NCI-H1694 treated with DMSO at 0.1 percent for 48 hours (cell line): ENCODE data around the gene RGS3.
"Not testable (repeated sequence)": the region's sequence is repeated elsewhere in the genome, so short reads cannot be mapped to it uniquely, and the experiment has no call there.

Experiments
- DNase-seq: peaks from one replicate; lab custom pipeline; 2025; lab: John Stamatoyannopoulos, UW

RGS3 gene

DNA sequence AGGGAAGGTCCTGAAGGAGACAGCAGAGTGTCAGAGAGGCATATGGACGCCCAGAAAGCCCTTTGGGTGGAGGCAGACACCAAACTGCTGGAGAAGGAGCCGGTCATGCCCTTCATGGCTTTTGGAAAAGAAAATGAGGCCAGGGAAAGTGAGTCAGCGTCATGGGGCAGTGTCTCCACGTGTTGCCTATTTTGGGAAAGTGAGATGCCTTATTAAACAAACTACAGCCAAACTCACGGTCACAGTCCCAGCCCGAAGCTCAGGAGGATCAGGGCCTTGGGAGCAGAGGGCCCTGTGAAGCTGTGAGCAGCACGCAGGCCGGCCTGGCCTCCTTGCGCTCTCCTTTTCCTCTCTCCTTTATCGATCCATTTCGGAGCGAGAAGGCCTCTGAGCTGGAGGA, 25.0 kb downstream of the RGS3 start:
- no peak for DNase-seq

DNA sequence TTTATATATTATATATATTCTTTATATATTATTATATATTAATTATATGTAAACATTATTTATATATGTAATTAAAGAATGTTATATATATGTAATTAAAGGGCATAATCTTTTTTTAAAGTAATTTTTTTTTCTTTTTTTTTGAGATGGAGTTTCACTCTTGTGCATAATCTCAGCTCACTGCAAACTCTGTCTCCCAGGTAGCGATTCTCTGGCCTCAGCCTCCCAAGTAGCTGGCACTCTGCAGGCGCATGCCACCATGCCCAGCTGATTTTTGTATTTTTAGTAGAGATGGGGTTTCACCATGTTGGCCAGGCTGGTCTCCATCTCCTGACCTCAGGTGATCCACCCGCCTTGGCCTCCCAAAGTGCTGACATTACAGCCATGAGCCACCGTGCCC, 27.6 kb downstream of the RGS3 start:
- not testable (repeated sequence) for DNase-seq

DNA sequence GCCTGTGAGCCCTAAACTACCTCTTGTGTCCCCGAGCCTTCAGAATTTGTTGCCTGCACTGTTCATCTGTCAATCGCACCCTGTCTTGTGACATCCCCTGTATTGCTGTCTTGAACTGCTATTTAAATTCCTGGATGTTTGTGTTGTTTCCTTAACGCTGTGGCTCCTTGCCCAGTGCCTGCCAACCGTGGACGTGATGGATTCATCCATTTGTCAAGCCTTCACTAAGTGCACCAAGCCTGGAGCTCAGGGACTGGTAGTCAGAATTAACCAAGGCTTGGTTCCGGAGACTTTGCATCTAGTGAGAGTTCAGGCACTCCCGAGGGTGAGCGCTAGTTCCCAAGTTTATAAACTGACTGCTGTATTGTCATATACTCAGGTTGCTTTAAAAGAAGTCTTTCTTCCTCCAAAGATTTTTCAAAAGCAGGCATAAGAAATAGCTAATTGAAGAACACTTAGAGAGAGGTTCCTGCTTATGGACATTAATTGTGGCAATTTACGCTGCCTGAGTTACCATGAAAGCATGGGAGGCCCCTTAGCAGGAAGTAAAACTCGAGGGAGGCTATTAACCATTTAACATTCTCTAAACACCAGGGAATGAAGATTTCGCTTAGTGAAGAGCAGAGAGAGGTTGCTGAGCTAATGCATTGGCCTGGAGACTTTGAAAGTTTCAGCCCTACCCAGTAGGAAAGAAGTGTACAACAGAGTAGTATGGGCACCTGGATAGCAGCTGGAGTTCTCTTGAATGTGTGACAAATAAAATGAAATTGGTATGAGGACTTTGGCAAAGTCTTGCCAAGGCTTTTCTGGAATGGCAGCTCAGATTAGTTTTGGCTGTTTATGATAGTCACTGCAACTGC, 29.0 kb downstream of the RGS3 start:
- DNase-seq = no peak

DNA sequence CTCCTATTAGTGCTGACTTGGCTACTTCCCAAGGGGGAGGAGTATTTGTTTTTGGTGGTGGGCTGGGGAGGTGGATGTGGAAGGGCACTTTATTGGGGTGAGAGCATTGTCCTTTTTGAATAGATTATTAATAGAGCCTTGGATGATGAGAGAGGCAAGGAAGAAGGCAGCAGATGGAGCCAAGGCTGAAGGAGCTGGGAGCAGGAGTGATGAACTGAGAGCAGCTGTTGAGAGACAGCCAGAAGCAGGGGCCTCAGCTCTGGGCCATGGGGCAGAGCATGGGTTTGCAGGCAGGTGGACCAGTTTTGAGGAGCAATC, 29.6 kb downstream of the RGS3 start:
- DNase-seq = no peak

GRCh38 chr9:113495526-113495925, 32.0 kb downstream of the RGS3 start:
- no peak for DNase-seq

GRCh38 chr9:113497051-113497450, 33.5 kb downstream of the RGS3 start:
- DNase-seq = no peak

DNA sequence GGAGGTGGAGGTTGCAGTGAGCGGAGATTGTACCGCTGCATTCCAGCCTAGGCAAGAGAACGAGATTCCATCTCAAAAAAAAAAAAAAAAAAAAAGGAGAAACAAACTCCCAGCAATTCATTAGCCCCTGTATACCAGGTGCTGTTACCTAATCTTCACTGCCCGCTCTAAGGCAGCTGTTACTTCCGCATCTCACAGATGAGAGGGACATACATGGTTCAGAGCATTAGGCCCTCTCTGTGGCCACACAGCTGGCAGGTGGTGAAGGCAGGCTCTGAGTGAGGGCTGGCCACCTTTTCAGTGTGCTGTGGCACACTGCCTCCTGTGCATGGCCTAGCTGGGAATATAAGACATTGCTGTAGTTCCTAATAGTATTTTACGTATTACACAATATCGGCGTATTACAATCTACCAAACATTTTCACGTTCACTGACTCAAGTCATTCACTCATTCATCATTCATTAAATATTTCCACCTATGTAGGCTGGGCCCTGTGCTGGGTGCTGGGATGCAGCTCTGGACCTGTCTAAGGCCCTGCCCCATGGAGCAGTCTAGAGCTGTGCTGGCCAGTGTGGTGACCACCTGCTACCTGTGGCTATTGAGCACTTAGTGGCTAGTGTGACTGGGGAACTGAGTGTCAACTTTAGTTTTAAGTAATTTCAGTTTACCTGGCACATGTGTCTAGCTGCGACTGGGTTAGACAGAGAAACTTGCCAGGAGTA, 35.8 kb downstream of the RGS3 start:
- no peak for DNase-seq

- DNase-seq = no peak
Observed at GRCh38 chr9:113499876-113500497, 36.5 kb downstream of the RGS3 start.

- no peak for DNase-seq
Observed at GRCh38 chr9:113501129-113501686, 37.7 kb downstream of the RGS3 start.

GRCh38 chr9:113501852-113502251, 38.3 kb downstream of the RGS3 start:
- DNase-seq = no peak

- no peak for DNase-seq
Observed at GRCh38 chr9:113502427-113503034, 39.0 kb downstream of the RGS3 start.

DNA sequence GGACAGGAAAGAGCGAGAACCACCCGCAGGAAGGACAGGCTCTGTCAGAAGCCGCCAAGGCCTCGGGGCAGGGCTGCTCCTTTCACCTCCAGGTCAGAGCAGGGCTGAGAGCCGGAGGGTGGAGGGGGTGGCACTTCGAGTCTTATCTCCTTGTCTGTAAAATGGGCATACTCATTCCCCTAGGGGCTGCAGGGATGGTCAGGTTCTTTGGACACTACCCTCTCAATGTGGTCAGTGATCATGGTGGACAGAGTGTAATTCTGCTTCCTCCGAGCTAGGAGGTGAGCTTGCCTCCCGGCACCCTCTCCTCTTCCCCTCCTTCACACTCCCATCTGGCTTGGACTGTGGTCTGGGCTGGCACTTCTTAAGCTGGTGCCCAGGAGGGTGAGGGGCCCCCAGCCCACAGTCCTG, 39.6 kb downstream of the RGS3 start:
- DNase-seq = no peak

DNA sequence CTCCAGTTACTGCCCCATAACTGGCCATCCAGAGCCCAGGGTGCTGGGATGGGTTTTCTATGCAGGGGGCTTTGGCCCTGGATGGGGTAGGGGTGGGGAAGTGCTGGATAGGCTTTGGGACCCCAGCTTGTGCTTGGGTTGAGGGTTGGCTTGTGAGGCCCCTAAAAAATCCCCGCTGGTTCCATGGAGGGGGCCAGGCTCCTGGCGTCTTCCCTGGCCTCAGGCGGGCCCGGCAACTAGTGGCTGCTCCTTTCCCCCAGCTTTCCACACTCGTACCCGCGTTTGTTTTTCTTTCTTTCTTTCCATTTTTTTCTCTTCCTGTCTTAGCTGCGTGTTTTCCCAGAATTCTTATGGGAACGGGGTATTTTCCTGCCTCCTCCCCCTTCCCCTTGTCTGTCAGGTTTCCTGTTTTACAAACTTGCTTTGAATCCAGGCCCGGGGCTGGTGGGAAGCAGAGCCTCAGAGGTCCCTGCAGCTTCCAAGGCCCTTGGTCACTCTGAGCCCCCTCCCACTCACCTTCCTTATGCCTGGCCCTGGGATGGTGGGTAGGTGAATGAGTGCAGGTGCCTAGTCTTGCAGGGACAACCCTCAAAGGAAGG, 40.2 kb downstream of the RGS3 start:
- DNase-seq = no peak

GRCh38 chr9:113504725-113505590, 41.4 kb downstream of the RGS3 start:
- DNase-seq = no peak

GRCh38 chr9:113506090-113506589, 42.6 kb downstream of the RGS3 start:
- DNase-seq = no peak

DNA sequence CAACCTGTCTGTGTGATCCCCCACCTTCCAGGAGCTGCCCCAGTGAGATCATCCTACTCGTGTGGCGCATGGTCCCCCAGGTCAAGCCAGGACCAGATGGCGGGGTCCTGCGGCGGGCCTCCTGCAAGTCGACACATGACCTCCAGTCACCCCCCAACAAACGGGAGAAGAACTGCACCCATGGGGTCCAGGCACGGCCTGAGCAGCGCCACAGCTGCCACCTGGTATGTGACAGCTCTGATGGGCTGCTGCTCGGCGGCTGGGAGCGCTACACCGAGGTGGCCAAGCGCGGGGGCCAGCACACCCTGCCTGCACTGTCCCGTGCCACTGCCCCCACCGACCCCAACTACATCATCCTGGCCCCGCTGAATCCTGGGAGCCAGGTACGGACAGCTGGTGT, 43.7 kb downstream of the RGS3 start:
- no peak for DNase-seq

- DNase-seq = no peak
Observed at GRCh38 chr9:113508111-113508749, 44.7 kb downstream of the RGS3 start.

DNA sequence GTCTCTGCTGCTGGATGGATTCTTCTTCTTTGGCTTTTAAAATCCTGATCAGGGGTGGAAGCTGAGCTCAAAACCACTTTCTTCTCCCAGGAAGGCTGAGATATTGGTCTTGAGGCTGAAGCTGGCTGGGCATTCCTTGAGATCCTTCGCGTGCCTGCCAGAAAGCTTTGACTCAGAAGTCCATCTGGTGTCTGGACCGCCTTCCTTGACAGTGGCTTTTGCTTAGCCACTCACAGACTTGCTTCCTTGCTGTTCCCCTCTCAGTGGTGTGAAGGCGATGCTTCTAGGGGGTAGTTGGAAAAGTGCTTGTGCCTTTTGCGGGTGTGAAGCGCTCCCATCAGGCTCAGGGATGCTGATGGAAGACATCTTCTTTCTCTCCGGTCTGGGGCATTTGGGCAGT, 45.9 kb downstream of the RGS3 start:
- no peak for DNase-seq

GRCh38 chr9:113511047-113511521, 47.6 kb downstream of the RGS3 start:
- no peak for DNase-seq
